ENCODE results near the gene RTKN.

DNA sequence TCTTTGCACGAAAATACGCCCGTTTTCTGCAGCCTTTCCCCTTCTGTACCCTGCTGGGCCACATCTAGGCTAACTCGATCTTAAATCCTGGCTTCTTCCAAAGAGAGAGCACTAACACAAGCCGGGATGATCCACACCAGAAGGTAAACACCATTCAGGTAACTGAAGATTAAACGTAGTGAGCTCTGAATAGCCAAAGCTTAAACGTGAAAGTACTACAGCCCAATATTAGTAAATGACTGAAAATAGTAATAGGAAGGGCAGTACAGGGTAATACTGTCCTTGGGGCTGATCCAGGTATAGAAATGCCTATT, 31.2 kb upstream of the RTKN start:
- TF ChIP-seq TAF1 (IDR thresholded peaks at IDR 0.05; ENCODE audit: borderline replicate concordance, insufficient read depth, low read length), result no peak
- no peak for TF ChIP-seq POLR2AphosphoS5 (IDR thresholded peaks at IDR 0.05; ENCODE audit: low read depth, low read length)

Measured in PFSK-1 (cell line).